ENCODE data around the gene COL11A1.

GRCh38 chr1:102861247-102861646, 247.1 kb downstream of the COL11A1 start:
- TF ChIP-seq ZBTB43 (CRISPR knock-in tag; IDR thresholded peaks at IDR 0.05) = no peak
- no peak for TF ChIP-seq POLR2AphosphoS5 (IDR thresholded peaks at IDR 0.05; ENCODE audit: control insufficient read depth, insufficient read depth, low read depth, low read length)
- TF ChIP-seq GATA2 (CRISPR knock-in tag; IDR thresholded peaks at IDR 0.05) = no peak
- no peak for TF ChIP-seq SMARCC2 (IDR thresholded peaks at IDR 0.05; ENCODE audit: low read depth)
- no peak for TF ChIP-seq PML (IDR thresholded peaks at IDR 0.05; ENCODE audit: low read length)
- TF ChIP-seq CTCF (IDR thresholded peaks at IDR 0.05 in 2 of 3, conservative IDR thresholded peaks at IDR 0.05 in 1 of 3; ENCODE audit: insufficient read depth in 2 of 3, low read depth in 1 of 3, low read length in 3 of 3) = no peak
